Limb (tissue), 2 donors: ENCODE measurements around the gene EEF2K.

Experiments
- DNase-seq, 2 donors: peaks; one replicate each; pipeline ENCODE4 v3.0.0-alpha.2; 2016; ENCODE audit errors: extremely low spot score in 2 of 2

The EEF2K gene

DNA sequence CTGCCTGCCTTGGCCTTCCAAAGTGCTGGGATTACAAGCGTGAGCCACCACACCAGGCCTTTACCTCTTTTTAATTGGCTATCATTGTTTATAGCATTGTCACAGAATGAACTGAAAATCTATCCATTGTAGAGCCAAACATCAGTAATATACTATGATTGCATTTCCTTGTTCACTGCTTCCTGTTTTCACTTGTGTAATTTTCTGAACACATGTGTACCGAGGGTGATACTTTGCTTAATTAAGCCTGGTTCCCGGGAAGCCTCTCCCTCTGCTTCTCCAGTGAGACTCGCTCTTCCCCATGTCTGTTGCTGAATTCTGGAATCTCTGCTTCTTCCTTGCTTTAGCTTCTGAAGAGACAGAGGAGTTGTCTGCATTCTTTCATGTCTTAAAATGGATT lies 124.2 kb downstream of the EEF2K start:
- no peak for DNase-seq

DNA sequence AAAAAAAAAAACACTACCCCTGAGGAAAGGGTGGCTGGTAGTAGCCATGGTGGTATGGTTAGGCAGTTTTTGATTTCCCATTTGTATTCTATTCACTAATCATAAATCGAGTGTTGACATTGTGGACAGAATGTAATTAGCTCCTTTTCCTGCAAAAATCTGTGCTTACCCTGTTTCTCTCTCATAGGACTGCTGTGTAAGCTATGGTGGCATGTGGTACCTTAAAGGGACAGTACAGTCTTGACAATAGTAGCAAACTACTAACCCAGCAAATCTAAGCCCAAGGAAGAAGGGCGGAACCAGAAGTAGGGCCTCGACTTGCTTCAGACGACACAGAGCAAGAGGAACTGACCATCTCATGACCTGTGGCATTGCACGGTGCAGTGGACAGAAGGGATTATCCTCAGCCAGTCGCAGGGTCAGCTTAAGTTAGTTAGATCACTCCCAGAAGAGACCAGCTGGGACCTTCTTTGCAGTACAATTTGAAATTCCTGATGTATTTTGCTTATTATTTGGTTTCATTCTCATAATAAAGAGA lies 127.4 kb downstream of the EEF2K start:
- DNase-seq: no peak

DNA sequence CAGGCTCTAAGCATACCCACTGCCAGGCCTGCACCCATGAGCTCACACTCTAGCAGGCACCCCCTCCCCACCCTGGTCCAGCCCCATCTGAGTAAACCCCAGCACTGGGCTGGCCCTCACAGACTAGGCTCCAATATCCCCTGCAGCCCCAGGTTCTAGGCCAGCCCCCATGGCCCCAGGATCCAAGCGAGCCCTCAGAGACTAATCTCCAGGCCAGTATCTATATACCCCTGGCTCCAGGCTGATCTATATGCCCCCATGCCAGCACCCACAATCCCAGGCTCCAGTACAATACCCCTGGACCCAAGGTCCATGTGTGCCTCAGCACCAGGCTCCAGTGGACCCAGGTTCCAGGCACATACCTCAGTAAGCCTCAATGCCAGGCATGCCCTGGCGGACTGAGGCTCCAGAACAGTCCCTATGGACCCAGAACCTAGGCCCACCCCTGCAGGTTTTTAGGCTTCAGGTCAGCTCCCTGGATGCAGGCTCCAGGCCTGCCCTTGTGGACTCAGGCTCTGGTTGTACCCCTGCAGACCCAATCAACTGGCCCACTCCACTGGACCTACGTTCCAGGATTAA lies 129.7 kb downstream of the EEF2K start:
- no peak for DNase-seq

DNA sequence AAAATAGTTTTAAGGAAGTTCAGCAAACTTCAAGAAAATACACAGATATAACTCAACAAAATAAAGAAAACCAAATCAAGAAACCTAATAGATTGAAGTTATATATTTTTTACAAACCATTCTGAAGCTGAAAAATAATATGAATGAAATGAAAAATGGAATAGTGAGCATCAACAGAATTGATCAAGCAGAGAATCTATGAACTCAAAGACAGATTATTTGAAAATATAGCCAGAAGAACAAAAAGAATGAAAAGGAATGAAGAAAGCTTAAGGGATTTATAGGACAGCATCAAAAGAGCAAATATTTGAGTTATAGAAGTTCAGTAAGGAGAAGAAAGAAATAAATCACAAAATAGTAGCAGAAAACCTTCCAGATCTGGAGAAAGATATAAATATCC lies 130.5 kb downstream of the EEF2K start:
- no peak for DNase-seq

DNA sequence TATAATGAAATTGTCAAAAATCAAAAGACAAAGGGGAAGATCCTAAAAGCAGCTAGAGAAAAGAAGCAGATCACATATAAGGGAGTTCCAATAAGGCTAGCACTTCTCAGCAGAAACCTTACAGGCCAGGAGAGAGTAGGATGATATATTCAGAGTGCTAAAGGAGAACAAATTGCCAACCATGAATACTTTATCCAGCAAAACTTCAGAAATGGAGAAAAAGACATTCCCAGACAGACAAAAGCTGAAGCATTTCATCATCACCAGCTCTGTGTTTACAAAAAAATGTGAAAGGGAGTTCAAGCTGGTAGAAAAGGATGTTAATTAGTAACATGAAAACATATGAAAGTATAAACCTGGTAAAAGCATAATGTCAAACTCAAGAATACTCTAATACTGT lies 131.0 kb downstream of the EEF2K start:
- DNase-seq: no peak

DNA sequence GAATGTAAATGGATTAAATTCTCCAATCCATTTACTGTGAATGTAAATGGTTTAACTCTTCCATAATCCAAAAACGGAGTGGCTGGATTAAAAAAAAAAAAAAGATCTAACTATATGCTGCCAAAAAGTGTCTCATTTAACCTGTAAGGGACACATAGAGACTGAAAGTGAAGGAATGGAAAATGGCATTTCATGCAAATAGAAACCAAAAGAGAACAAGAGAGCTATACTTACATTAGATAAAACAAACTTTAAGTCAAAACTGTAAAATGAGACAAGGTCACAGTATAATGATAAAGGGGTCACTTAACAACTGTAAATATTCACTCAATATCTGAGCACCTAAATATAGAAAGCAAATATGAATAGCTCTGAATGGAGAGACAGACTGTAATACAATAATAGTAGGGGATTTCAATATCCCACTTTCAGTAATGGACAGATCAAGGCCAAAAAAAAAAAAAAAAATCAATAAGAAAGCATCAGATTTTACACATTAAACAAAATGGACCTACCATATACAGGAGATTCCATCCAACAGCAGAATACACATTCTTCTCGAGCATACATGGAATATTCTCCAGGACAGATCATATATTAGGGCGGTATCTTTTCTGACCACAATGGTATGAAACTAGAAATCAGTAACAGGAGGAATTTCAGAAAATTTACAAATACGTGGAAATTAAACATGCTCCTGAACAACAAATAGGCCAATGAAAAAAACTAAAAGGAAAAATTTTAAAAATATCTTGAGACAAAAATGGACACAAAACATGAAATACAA lies 132.0 kb downstream of the EEF2K start:
- no peak for DNase-seq
